Right hindlimb (tissue), 1 donor: ENCODE data around the gene AGAP5.

ENCODE experiments used
- DNase-seq: peaks from one replicate; pipeline ENCODE4 v3.0.0-alpha.2; 2018

AGAP5 gene

DNA sequence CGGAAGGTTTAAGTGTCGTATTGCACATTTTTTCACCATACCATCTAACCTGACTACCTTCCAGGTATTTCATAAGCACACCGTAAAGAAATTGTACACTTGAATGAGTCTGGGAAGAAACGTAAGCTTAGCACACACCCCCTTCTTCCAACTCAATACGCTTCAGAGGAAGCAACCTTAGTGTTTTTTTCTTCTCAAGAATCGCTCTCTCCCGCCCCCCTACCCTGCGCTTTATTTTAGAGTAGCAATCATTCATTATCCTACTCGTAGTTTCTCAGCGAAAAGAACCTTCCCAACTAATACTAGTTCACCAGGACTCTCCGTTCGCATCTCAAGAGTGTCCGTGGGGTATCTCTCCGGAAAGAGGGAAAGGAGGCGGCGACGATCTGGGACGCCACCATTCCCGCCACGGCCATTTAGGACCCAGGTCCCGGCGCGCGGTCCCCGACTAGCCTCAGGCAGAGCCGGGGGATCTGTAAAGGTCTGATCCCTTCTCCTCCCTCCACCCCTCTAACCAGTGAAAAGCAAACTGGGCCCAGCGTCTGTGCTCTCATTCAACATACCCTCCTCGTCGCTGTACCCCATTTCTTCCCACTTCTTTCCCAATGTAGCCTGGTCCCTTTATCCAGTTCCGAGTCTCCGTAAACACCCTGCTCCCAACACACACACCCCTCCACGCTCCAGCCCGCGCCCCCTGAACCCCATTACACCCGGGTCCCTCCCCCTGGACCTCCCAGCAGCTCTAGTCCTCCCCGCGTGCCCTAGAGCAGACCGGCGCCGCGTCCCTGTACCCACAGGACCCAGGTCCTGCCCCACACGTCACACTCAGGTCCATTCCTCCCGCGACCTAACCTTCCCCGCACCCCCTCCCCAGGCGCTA, 72.7 kb downstream of the AGAP5 start:
- DNase-seq = no peak
